Naive thymus-derived CD4-positive, alpha-beta T cell (primary cell): ENCODE measurements around the gene KLC4. TPM values are rescaled to one million over a fixed set of nuclear protein-coding genes. Genes with fewer than 3 reads are reported as not detected.

Source experiments
- ATAC-seq: fragments of 150-1000 bp; cut with Tn5 transposase; 2 replicates; pipeline ENCODE4 v1.10.0; 2021; ENCODE audit warnings: mild to moderate bottlenecking, moderate library complexity
- CTCF ChIA-PET: fragments of 350-600 bp; sonication (Branson Sonifier 250); formaldehyde crosslinking; loops from one replicate; lab custom pipeline; 2021; ENCODE audit warnings: antibody characterized with exemption; lab: Charles Lee
- POLR2A ChIA-PET: fragments of 350-600 bp; sonication (Branson Sonifier 250); formaldehyde crosslinking; loops from one replicate; lab custom pipeline; 2021; ENCODE audit warnings: antibody characterized with exemption, inconsistent platforms; lab: Charles Lee
- DNase-seq, 9 donors: peaks; one replicate each; pipeline versions ENCODE4 v3.0.0 to v3.0.0-alpha.2; 2020 to 2022; ENCODE audit warnings: mixed read lengths in 1 of 9
- H3K27ac ChIP-seq: one replicate; pipeline ENCODE4 v1.7.0; 2013; ENCODE audit warnings: mild to moderate bottlenecking, low read depth, low read length, moderate library complexity
- H3K27me3 ChIP-seq, 2 donors: one replicate each; pipeline ENCODE4 v1.7.0; 2013; ENCODE audit warnings: low read length in 2 of 2, mild to moderate bottlenecking in 2 of 2, moderate library complexity in 2 of 2; ENCODE audit not compliant: control insufficient read depth in 2 of 2, insufficient read depth in 2 of 2
- H3K36me3 ChIP-seq, 3 experiments: 1 replicate in 2 of 3; 2 replicates in 1 of 3; pipeline ENCODE4 v1.7.0; 2013; ENCODE audit warnings: low read length in 3 of 3, mild to moderate bottlenecking in 3 of 3, moderate library complexity in 1 of 3; ENCODE audit not compliant: insufficient read depth in 3 of 3, control insufficient read depth in 2 of 3
- H3K4me1 ChIP-seq, 2 donors: one replicate each; pipeline ENCODE4 v1.7.0; 2013; ENCODE audit warnings: low read length in 2 of 2, mild to moderate bottlenecking in 2 of 2, moderate library complexity in 1 of 2; ENCODE audit not compliant: control insufficient read depth in 2 of 2, insufficient read depth in 2 of 2
- H3K4me3 ChIP-seq: 2 replicates; pipeline ENCODE4 v1.7.0; 2013; ENCODE audit warnings: mild to moderate bottlenecking, low read length
- H3K9me3 ChIP-seq, 3 experiments: 1 replicate in 2 of 3; 2 replicates in 1 of 3; pipeline ENCODE4 v1.7.0; 2013; ENCODE audit warnings: low read length in 3 of 3; ENCODE audit not compliant: control insufficient read depth in 2 of 3
- H3K27ac Mint-ChIP-seq, 9 donors: one replicate each; pipeline ENCODE4 v1.8.0; 2020 to 2022; ENCODE audit warnings: mixed read lengths in 9 of 9, mild to moderate bottlenecking in 8 of 9, moderate library complexity in 5 of 9, inconsistent platforms in 2 of 9
- H3K27me3 Mint-ChIP-seq, 5 donors: one replicate each; pipeline ENCODE4 v1.8.0; 2021 to 2022; ENCODE audit warnings: mixed read lengths in 5 of 5, mild to moderate bottlenecking in 1 of 5
- H3K36me3 Mint-ChIP-seq, 5 donors: one replicate each; pipeline ENCODE4 v1.8.0; 2020 to 2022; ENCODE audit warnings: mixed read lengths in 5 of 5, mild to moderate bottlenecking in 3 of 5, inconsistent platforms in 1 of 5
- H3K4me1 Mint-ChIP-seq, 7 donors: one replicate each; pipeline ENCODE4 v1.8.0; 2020 to 2022; ENCODE audit warnings: mixed read lengths in 7 of 7, mild to moderate bottlenecking in 3 of 7, inconsistent platforms in 1 of 7
- H3K4me3 Mint-ChIP-seq, 10 donors: one replicate each; pipeline ENCODE4 v1.8.0; 2020 to 2022; ENCODE audit warnings: mild to moderate bottlenecking in 10 of 10, mixed read lengths in 10 of 10, moderate library complexity in 6 of 10, inconsistent platforms in 2 of 10
- H3K9me3 Mint-ChIP-seq, 11 donors: one replicate each; pipeline ENCODE4 v1.8.0; 2020 to 2022; ENCODE audit warnings: mixed read lengths in 11 of 11, mild to moderate bottlenecking in 4 of 11, inconsistent platforms in 1 of 11, moderate library complexity in 1 of 11
- intact Hi-C, 2 donors: fragments of 100-400 bp; cut with micrococcal nuclease; formaldehyde crosslinking; loops; one replicate each; pipeline ENCODE4 v1.15.1; 2023
- polyA plus RNA-seq, 2 donors: library from polyadenylated mRNA; unstranded; fragments of 300-500 nt; fragmentation: Illumina TruSeq; gene quantifications; one replicate each; pipeline ENCODE4 v1.2.3, GENCODE V29; 2021
- total RNA-seq, 6 experiments: library from RNA in 5 of 6; stranded (reverse) in 5 of 6; gene quantifications; 1 replicate in 5 of 6; 2 replicates in 1 of 6; pipeline ENCODE4 v1.2.3 and lab custom pipeline; 2021 to 2026

The KLC4 gene
- total and polyA plus RNA-seq, 7 experiments from 2014 or later, result 11.6 to 56.9 (median 41.1) TPM

DNA sequence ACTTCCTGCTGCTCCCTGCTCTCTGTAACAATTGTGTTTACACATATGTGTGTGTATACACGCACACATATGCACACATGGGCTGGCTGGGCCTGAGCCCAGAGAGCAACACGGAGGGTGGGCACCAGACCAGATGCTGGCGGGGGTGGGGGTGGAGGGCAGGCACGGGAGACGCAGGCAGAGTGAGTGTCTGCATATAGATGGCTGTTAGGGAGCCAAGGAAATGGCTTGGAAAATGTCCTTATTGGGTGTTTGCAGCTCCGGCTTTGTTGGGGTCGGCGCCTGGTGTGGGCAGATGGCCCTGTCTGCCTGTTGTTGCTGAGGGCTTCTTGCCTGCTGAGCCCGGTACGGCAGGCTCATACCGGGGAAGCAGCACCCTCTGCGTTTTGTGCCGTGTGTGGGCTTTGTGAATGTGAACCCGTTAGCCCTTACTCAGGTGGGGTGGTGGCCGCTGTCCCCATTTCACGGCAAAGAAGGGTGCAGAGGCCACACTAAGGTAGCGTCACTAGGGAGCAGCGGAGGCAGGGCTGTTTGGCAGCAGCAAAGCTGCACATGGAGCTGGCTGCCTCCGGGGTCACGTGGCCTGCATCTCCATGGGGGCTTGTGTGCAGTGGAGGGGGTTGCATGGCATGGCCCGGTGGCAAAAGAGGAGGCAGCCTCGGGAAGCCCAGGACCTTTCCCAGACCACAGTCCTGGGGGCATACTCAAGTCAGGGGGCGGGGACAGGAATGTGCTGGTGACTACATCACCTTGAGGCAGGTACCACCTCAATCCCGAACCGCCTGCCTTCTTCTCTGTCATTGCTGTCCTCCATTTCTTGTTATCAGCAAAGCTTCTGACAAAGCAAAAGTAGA, 64.3 kb downstream of the KLC4 start:
- Mint-ChIP-seq H3K27me3 (peaks cover 0 to 5% (median 0%) of the 10 kb centered on the region in 5 donors), H3K4me1 (no peaks in the 10 kb centered on the region), H3K9me3 (no peaks in the 10 kb centered on the region), H3K27ac (no peak overlapping the region), H3K36me3 (no peaks in the 10 kb centered on the region), H3K4me3 (no peak overlapping the region)
- ATAC-seq (no peak), DNase-seq (no peak)
- intact Hi-C loops, result no loop called here
- ChIA-PET POLR2A (interaction anchor here (0.7 kb wide), 1 partner anchor 111 kb away, joined by 3 read pairs; no protein-coding TSS in a partner anchor), CTCF (interaction anchor here (0.6 to 1.9 kb wide), 2 partner anchors 20 to 174 kb away, joined by 4 to 6 read pairs; no protein-coding TSS in a partner anchor)
- Histone ChIP-seq H3K36me3 (no peaks in the 10 kb centered on the region), H3K4me3 (no peak overlapping the region), H3K27me3 (no peaks in the 10 kb centered on the region), H3K27ac (no peak overlapping the region), H3K4me1 (no peaks in the 10 kb centered on the region), H3K9me3 (no peaks in the 10 kb centered on the region)

DNA sequence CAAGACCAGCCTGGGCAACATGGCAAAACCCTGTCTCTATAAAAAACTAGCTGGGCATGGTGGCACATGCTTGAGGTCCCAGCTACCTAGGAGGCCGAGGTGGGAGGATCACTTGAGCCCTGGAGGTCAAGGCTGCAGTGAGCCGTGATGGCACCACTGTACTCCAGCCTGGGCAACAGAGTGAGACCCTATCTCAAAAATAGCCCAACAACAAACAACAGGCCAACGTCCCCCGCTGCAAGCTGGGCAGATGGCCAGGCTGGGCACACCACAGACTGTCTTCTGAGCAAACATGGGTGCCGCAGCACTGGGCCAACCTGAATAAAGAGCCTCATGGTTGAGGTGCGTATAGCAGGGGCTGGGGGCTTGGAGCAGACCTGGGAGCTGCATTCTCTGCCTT, 65.0 kb downstream of the KLC4 start:
- intact Hi-C loops, result no loop called here
- Mint-ChIP-seq H3K4me1 (no peaks in the 10 kb centered on the region), H3K27me3 (peaks cover 0 to 5% (median 0%) of the 10 kb centered on the region in 5 donors), H3K36me3 (no peaks in the 10 kb centered on the region), H3K4me3 (no peak overlapping the region), H3K9me3 (no peaks in the 10 kb centered on the region), H3K27ac (no peak overlapping the region)
- H3K27me3 ChIP-seq, result no peaks in the 10 kb centered on the region
- H3K27ac ChIP-seq, result no peak overlapping the region
- ATAC-seq, result no peak
- no peaks in the 10 kb centered on the region for H3K36me3 ChIP-seq
- no peak for DNase-seq
- H3K4me1 ChIP-seq, result no peaks in the 10 kb centered on the region
- CTCF ChIA-PET, result interaction anchor here (0.6 to 1.9 kb wide), 2 partner anchors 19 to 175 kb away, joined by 4 to 6 read pairs; no protein-coding TSS in a partner anchor
- H3K4me3 ChIP-seq, result no peak overlapping the region
- POLR2A ChIA-PET, result interaction anchor here (0.5 to 0.7 kb wide), 2 partner anchors 16 to 112 kb away, joined by 3 read pairs; no protein-coding TSS in a partner anchor
- no peaks in the 10 kb centered on the region for H3K9me3 ChIP-seq

Other genes with a start within 250 kb of the KLC4 start
- 10 to 100 TPM; 65.6 to 91.7 (median 78.1) TPM for gene RPL7L1, start 180.0 kb upstream of the KLC4 start, total RNA-seq
- gene RPL7L1, start 180.0 kb upstream of the KLC4 start, polyA plus RNA-seq, result 10 to 100 TPM; 71.4 to 90.7 TPM
- gene PTCRA, start 143.6 kb upstream of the KLC4 start, total RNA-seq, result under 1 TPM in 2 of 5 experiments, not detected in 3; 0.56 to 0.93 TPM
- not detected for gene PTCRA, start 143.6 kb upstream of the KLC4 start, polyA plus RNA-seq
- 10 to 100 TPM; 58.6 to 98.9 (median 87.4) TPM for gene CNPY3, start 130.2 kb upstream of the KLC4 start, total RNA-seq
- gene CNPY3, start 130.2 kb upstream of the KLC4 start, polyA plus RNA-seq, result 100 to 1,000 TPM in 1 of 2 donors, 10 to 100 TPM in 1; 92.7 to 134 TPM
- 1 to 10 TPM in 3 of 5 experiments, under 1 TPM in 2; 0.95 to 2.6 (median 1.1) TPM for gene GNMT, start 98.9 kb upstream of the KLC4 start, total RNA-seq
- gene GNMT, start 98.9 kb upstream of the KLC4 start, polyA plus RNA-seq, result not detected
- gene PEX6, start 80.5 kb upstream of the KLC4 start, total RNA-seq, result 10 to 100 TPM; 14.1 to 42.3 (median 28.0) TPM
- gene PEX6, start 80.5 kb upstream of the KLC4 start, polyA plus RNA-seq, result 10 to 100 TPM; 21.2 to 24.6 TPM
- gene PPP2R5D, start 75.1 kb upstream of the KLC4 start, total RNA-seq, result 10 to 100 TPM; 19.7 to 60.4 (median 28.2) TPM
- 10 to 100 TPM; 21.5 to 34.0 TPM for gene PPP2R5D, start 75.1 kb upstream of the KLC4 start, polyA plus RNA-seq
- 10 to 100 TPM; 20.3 to 58.0 (median 32.7) TPM for gene MEA1, start 45.7 kb upstream of the KLC4 start, total RNA-seq
- 10 to 100 TPM; 58.2 to 72.3 TPM for gene MEA1, start 45.7 kb upstream of the KLC4 start, polyA plus RNA-seq
- 10 to 100 TPM; 39.9 to 76.9 (median 67.4) TPM for gene KLHDC3, start 45.4 kb upstream of the KLC4 start, total RNA-seq
- gene KLHDC3, start 45.4 kb upstream of the KLC4 start, polyA plus RNA-seq, result 100 to 1,000 TPM; 128 to 145 TPM
- 10 to 100 TPM; 25.4 to 66.3 (median 48.4) TPM for gene RRP36, start 38.0 kb upstream of the KLC4 start, total RNA-seq
- gene RRP36, start 38.0 kb upstream of the KLC4 start, polyA plus RNA-seq, result 10 to 100 TPM; 56.0 to 89.6 TPM
- gene CUL7, start 5.8 kb upstream of the KLC4 start, total RNA-seq, result 10 to 100 TPM in 4 of 5 experiments, 1 to 10 TPM in 1; 9.8 to 14.5 (median 12.7) TPM
- 1 to 10 TPM; 2.9 to 4.0 TPM for gene CUL7, start 5.8 kb upstream of the KLC4 start, polyA plus RNA-seq
- 10 to 100 TPM; 32.0 to 57.5 (median 47.7) TPM for gene MRPL2, start 197 bp upstream of the KLC4 start, total RNA-seq
- 10 to 100 TPM; 48.4 to 58.6 TPM for gene MRPL2, start 197 bp upstream of the KLC4 start, polyA plus RNA-seq
- gene PTK7, start 16.7 kb downstream of the KLC4 start, total RNA-seq, result 1 to 10 TPM in 4 of 5 experiments, under 1 TPM in 1; 0.51 to 3.5 (median 1.4) TPM
- under 1 TPM; 0.31 to 0.38 TPM for gene PTK7, start 16.7 kb downstream of the KLC4 start, polyA plus RNA-seq
- gene SRF, start 111.6 kb downstream of the KLC4 start, total RNA-seq, result 10 to 100 TPM; 22.5 to 49.4 (median 26.7) TPM
- gene SRF, start 111.6 kb downstream of the KLC4 start, polyA plus RNA-seq, result 1 to 10 TPM; 4.0 to 6.6 TPM
- 100 to 1,000 TPM in 3 of 5 experiments, 10 to 100 TPM in 2; 58.1 to 123 (median 111) TPM for gene CUL9, start 122.6 kb downstream of the KLC4 start, total RNA-seq
- 10 to 100 TPM; 12.3 to 25.6 TPM for gene CUL9, start 122.6 kb downstream of the KLC4 start, polyA plus RNA-seq
- 10 to 100 TPM; 25.4 to 65.7 (median 33.9) TPM for gene DNPH1, start 169.8 kb downstream of the KLC4 start, total RNA-seq
- gene DNPH1, start 169.8 kb downstream of the KLC4 start, polyA plus RNA-seq, result 100 to 1,000 TPM; 119 to 141 TPM
- gene TTBK1, start 183.8 kb downstream of the KLC4 start, total RNA-seq, result under 1 TPM in 2 of 5 experiments, not detected in 3; 0.05 to 0.29 TPM
- gene TTBK1, start 183.8 kb downstream of the KLC4 start, polyA plus RNA-seq, result not detected
- not detected for gene SLC22A7, start 238.6 kb downstream of the KLC4 start, total RNA-seq
- gene SLC22A7, start 238.6 kb downstream of the KLC4 start, polyA plus RNA-seq, result not detected
- 1 to 10 TPM in 4 of 5 experiments, not detected in 1; 2.1 to 7.4 (median 4.8) TPM for gene CRIP3, start 249.2 kb downstream of the KLC4 start, total RNA-seq
- not detected for gene CRIP3, start 249.2 kb downstream of the KLC4 start, polyA plus RNA-seq